Left cardiac atrium (tissue), 4 donors: Measurements from ENCODE around the gene MUSTN1. TPM values are rescaled to one million over a fixed set of nuclear protein-coding genes. Genes with fewer than 3 reads are reported as not detected.
A peak's percentile ranks its signal among the peaks of the same experiment; 100 is the strongest.

ENCODE experiments used
- ATAC-seq, 2 donors: fragments of 200-7000 bp; cut with Tn5 transposase; one replicate each; pipeline ENCODE4 v1.9.1; 2020; ENCODE audit warnings: mild to moderate bottlenecking in 2 of 2, moderate library complexity in 2 of 2
- DNase-seq: peaks from one replicate; pipeline ENCODE4 v3.0.0-alpha.2; 2020
- intact Hi-C, 2 donors: fragments of 100-400 bp; cut with DNase I; formaldehyde crosslinking; loops; one replicate each; pipeline versions ENCODE4 v1.14.1 to v1.15.1; 2022 to 2023
- microRNA-seq, 2 donors: library from miRNA; unstranded; fragments of <30 nt; microRNA quantifications; one replicate each; pipeline ENCODE4 v1.2.0, GENCODE V29; 2020
- total RNA-seq, 2 donors: library from RNA; stranded (reverse); fragmentation: NEBNext Ultra II Directional; extraction: Animal tissue kit (Norgen Biotek cat#: 25700); gene quantifications; one replicate each; pipeline ENCODE4 v1.2.1, GENCODE V29; 2021
- donor health status: DM: no; HTN: yes; CAD: no.
- donor health status: DM: no; HTN: yes; CAD: no; lungs with severe emphysema.
- donor health status: DM: yes; HTN: yes; CAD: no.
- donor health status: Dilated cardiomyopathy.

Gene MUSTN1
- total RNA-seq, 2 donors from 2014 or later, result 14.8 to 33.4 TPM

GRCh38 chr3:52791366-52791765 is 43.5 kb downstream of the MUSTN1 start:
- no peak for DNase-seq

DNA sequence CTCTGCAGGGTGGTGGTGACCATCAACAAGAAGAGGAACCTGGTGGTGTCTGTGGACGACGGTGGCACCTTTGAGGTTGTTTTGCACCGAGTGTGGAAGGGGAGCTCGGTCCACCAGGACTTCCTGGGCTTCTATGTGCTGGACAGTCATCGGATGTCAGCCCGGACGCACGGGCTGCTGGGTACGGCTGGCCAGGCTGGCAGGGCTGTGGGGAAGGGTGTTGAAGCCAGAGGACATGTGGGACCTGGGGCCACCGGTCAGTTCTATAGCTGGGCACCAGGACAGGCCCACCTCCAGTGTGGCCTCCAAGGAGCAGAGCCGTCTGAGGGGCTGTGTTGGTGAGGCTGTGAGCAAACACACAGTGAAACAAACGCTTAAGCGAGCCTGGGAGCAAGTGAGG is 44.1 kb downstream of the MUSTN1 start:
- ATAC-seq, result no peak
- no peak for DNase-seq
- intact Hi-C loops, result no loop called here

More at GRCh38 chr3:52791366-52791765, 43.5 kb downstream of the MUSTN1 start:
- ATAC-seq, result no peak
- intact Hi-C loops, result no loop called here

DNA sequence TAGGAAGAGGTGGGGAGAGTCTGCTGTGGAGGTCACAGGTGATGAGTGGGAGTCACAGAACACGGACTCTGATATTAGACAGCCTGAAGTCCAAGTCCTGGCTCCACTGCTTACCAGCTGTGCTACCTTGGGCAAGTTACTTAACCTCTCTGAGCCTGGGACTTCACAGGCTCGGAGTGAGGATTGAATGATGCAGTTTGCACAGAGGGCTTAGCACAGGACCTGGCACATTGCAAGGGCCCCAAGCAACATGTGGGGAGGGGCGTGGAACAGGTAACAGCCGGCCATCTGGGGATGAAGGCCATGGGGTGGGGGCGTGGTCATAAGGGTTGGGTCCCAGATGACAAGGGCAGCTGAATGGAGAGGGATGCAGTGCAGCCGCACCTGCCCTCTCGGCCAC is 44.5 kb downstream of the MUSTN1 start:
- intact Hi-C loops, result no loop called here
- no peak for DNase-seq
- ATAC-seq, result no peak

DNA sequence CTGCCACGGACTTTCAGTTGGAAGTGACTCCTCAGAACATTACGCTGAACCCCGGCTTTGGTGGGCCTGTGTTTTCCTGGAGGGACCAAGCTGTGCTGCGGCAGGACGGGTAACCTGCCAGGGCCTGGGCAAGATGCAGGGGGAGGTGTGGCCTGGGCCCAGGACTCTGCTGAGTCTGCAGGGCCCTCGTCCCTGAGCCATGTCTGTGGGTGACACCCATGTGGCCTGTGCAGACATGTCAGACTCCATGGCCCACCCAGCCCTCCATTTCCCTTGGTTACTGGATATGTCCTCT is 45.1 kb downstream of the MUSTN1 start:
- intact Hi-C loops, result no loop called here
- no peak for ATAC-seq
- no peak for DNase-seq

DNA sequence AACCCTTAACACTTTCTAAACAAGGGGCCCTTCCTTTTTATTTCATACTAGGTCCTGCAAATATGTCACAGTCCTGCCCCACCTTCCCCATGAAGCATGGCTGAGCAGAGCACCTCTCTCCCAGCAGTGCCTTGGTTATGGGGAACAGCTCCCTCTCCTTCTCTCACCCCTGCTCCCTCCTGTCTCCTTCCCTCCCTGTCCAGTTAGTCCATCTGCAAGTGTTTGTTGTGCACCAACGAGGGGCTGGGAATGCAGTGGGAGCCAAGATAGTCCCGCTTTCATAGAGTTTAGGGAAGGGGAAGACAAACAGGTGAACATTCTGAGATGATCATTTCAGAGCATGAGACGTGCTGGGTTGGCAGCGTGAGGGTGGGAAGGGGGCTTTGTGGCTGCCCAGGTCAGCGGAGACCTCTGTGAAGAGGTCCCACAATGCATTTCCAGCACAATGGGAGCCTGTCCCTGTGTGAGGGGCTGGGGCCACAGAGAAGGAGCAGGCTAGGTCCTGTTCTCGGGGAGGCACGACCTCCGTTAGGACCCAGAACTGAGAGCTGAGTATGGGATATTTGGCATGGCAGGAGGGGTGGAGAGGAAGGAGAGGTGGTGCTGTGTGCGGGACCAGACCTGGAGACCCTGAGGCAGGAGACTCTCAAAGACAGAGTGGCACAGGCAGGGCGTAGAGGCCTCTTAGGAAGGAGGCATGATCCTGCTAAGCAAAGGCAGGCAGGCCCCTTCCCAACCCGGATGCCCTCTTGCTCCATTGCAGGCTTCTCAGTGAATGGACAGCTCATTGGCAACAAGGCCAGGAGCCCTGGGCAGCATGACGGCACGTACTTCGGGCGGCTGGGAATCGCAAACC is 45.7 kb downstream of the MUSTN1 start:
- DNase-seq, result no peak
- no peak for ATAC-seq
- intact Hi-C loops, result no loop called here

- ATAC-seq, result peak; percentile 45 to 64
- intact Hi-C loops, result no loop called here
- no peak for DNase-seq
These were observed 46.9 kb downstream of the MUSTN1 start for GRCh38 chr3:52787672-52788625.

DNA sequence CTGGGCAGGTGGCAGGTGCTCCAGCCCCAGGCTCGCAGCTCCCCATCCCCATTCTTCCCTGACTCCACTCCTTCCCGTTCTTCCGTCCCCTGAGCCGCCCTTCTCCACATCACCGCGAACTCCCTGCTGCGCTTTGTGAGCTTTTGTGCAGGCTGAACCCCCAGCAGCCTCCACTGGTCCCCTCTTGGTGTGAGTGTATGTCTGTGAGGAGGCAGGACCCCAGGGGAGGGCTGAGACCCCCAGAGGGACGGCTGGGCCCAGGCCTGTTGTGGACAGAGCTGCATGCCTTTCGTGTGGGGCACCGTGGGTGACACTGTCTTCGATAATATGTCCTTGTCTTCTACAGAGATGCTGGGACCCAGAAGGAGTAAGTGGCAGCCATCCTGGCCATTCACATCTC is 47.6 kb downstream of the MUSTN1 start:
- no peak for ATAC-seq
- DNase-seq, result peak; percentile 3
- intact Hi-C loops, result no loop called here

DNA sequence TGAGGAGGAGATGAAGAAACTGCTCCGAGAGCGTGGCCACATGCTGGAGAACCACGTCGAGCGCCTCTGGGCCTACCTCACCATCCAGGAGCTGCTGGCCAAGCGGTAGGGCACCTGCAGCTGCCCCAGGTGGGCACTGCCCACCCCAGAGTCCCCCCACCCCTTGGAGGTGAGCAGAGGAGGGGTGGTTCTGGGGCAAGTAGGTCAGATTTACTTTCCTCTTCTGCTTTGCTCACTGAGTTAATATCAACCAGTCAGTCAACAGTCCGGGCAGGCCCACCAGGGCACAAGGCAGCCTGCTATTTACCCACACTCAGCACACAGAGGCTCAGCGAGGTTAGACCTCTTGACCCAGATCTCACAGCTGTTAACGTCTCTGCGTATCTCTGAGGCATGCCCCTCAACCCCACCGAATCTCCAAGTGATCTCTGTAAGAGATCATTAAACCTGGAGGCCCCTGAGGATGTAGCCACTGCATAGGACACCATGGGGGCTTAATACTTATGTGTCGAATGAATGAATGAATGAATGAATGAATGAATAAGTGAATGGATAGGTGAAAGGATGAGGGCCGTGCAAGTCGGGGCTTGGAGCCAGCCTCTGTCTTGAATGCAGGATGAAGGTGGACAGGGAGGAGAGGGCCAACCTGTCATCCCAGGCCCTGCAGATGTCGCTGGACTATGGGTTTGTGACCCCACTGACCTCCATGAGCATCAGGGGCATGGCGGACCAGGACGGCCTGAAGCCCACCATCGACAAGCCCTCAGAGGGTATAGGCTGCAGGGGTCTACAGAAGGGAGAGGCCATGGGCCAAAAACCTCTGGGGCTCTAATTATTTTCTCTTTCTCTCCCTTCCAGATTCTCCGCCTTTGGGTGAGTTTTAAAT is 48.2 kb downstream of the MUSTN1 start:
- DNase-seq (peak; percentile 12), ATAC-seq (no peak)
- intact Hi-C loops, result no loop called here

GRCh38 chr3:52784931-52785590 is 49.8 kb downstream of the MUSTN1 start:
- peak; percentile 5 for DNase-seq
- ATAC-seq, result no peak
- intact Hi-C loops, result no loop called here

DNA sequence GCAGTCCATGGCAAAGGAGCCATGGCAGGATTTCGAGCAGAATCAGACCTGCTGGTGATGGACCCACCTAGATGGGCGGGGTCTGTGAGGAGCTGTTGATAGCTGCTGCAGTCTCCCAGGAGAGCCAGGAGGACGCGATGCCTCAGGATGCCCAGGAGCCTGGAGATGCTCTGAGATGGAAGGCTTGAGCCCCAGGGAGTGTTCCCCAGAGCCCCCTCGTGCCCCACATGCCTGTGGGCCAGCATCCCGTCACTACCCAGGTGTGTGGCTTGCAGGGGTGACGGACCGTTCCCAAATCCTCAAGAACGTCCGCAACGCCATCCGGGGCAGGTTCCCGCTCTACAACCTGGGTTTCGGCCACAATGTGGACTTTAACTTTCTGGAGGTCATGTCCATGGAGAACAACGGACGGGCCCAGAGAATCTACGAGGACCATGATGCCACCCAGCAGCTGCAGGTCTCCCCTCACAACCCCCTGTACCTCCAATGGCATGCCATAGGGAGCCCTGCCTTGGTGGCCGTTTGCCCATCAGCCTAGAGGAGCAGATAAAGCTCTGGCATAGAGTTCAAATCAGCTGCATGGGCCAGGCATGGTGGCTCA is 50.7 kb downstream of the MUSTN1 start:
- no peak for ATAC-seq
- intact Hi-C loops, result no loop called here
- DNase-seq, result peak; percentile 18

DNA sequence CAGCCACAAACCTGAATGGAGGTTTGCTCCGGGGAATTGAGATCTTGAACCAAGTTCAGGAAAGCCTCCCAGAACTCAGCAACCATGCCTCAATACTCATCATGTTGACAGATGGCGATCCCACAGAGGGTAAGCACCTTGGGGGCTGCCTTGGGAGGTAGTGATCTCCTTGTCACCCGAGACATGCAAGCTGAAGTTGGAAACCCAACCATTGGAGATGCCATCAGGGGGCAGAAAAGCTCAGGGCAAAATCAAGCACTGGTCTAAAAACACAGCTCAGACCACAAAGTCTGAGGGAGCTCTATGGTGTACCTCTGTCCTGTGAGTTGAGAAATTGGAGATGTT is 51.6 kb downstream of the MUSTN1 start:
- intact Hi-C loops, result no loop called here
- ATAC-seq (no peak), DNase-seq (no peak)

Small RNAs within 50 kb of the gene (microRNA-seq; reads per million reads assigned to microRNA genes)
- 0 reads per million in 2 donors for gene MIR8064

Other genes with a start within 250 kb of the MUSTN1 start
- gene PBRM1, start 149.1 kb downstream of the MUSTN1 start, total RNA-seq, result 10 to 100 TPM; 50.7 to 54.4 TPM
- gene GNL3, start 149.0 kb downstream of the MUSTN1 start, total RNA-seq, result 10 to 100 TPM; 30.2 to 61.2 TPM
- 10 to 100 TPM; 31.3 to 37.6 TPM for gene GLT8D1, start 129.2 kb downstream of the MUSTN1 start, total RNA-seq
- gene SPCS1, start 128.9 kb downstream of the MUSTN1 start, total RNA-seq, result 10 to 100 TPM; 72.1 to 88.1 TPM
- 10 to 100 TPM; 14.8 to 16.9 TPM for gene NEK4, start 64.1 kb downstream of the MUSTN1 start, total RNA-seq
- gene ITIH1, start 57.4 kb downstream of the MUSTN1 start, total RNA-seq, result not detected
- under 1 TPM; 0.55 to 0.62 TPM for gene ITIH3, start 40.2 kb downstream of the MUSTN1 start, total RNA-seq
- 1 to 10 TPM; 5.2 to 7.0 TPM for gene ITIH4, start 4.3 kb downstream of the MUSTN1 start, total RNA-seq
- 10 to 100 TPM in 1 of 2 donors, 1 to 10 TPM in 1; 7.9 to 14.1 TPM for gene STIMATE, start 62.5 kb upstream of the MUSTN1 start, total RNA-seq
- 10 to 100 TPM; 12.7 to 16.4 TPM for gene SFMBT1, start 211.1 kb upstream of the MUSTN1 start, total RNA-seq